GM19372 (cell line): ENCODE measurements around the gene TOR1B.

Experiments
- ATAC-seq: cut with Tn5 transposase; IDR thresholded peaks from one replicate; pipeline ENCODE4 v1.9.1; 2021; ENCODE audit warnings: mild to moderate bottlenecking, low read depth, moderate library complexity; ENCODE audit not compliant: unreplicated experiment

TOR1B gene

DNA sequence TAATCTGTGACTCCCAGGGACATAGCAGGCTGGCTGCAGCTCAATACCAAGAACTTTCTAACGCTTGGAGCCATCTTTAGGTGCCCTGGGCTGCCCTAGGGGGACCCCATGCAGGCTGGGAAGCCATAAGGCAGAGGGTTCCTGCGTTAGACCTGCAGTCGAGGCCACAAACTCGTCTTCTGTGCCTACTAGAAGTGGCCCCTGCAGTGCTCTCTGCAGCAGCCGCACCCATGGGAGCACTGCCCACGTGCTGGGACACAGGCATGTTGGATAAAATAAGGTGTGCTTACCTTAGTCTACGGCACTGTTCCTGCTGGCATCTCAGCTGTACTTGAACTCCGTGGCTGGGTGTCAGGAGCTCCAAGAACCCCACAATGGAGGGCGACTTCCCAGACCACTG is 9.4 kb downstream of the TOR1B start:
- ATAC-seq: no peak

DNA sequence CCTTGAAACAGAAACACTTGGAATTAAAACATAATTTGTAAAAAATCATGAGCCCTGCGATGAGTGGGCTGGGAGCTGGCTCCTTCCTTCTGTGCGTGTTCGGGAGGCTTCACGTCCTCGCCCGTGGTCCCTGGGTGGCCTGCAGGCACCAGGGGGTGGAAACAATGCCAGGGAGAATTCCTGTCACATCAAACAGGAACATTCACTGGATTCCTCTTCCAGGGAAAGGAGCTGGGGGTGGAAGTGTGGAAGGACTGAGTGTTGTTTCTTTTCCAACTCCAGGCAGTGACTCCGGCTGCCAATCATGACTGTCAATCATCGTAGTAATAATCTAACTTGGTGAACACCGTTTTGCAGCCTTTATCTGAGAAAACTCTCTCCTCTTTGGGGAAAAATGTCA is 10.7 kb downstream of the TOR1B start:
- no peak for ATAC-seq

DNA sequence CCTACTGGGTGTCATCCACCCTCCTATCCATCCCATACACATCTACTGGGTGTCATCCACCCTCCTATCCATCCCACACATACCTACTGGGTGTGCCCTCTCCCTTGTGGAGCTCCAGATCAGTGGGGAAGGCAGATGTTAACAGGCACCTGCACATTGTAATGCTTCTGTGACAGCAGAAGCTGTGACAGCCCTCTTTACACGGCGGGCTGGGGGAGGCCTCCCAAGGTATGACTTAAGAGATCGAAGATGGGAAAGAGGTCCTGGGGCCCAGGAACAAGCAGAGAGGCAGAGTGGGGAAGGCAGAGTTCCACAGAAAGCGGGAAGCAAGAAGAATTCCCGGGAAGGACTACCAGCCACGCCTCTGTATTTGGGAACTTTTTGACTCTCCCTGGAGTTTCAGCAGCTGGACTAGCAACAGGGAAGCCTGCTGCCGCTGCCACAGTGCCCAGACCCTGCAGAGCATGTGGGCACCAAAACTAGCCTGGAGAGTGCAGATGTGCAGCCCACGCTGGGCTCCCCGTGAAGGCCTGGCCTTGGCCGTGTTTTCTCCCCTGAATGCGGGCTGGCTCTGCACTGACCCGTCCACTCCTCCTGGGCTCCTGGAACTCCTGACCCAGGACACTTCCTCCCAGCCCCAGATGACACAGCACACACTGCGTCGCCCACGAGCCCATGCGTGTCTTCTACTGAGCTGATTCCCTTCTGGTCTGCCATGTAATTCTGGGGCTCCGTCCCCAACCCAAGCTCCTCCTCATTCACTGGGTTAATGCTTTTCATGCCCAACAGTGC is 11.6 kb downstream of the TOR1B start:
- no peak for ATAC-seq

DNA sequence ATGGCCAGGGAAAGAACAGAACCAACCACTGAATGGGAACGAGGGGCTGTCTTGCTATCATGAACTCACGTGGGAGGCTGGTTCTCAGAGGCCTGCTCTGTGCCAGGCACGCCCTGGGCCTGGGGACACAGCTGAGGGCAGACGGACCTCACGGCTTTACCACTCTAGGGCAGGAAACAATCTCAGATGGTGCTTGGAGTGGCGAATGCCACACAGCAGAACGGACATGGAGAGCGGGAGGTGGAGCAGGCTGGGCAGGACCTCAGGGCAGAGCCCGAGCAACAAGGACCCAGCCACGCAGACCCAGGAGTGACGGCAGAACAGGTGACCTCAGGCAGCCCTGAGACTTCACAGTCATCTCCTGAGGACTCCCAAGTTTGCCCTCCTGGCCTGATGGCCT is 12.3 kb downstream of the TOR1B start:
- no peak for ATAC-seq

DNA sequence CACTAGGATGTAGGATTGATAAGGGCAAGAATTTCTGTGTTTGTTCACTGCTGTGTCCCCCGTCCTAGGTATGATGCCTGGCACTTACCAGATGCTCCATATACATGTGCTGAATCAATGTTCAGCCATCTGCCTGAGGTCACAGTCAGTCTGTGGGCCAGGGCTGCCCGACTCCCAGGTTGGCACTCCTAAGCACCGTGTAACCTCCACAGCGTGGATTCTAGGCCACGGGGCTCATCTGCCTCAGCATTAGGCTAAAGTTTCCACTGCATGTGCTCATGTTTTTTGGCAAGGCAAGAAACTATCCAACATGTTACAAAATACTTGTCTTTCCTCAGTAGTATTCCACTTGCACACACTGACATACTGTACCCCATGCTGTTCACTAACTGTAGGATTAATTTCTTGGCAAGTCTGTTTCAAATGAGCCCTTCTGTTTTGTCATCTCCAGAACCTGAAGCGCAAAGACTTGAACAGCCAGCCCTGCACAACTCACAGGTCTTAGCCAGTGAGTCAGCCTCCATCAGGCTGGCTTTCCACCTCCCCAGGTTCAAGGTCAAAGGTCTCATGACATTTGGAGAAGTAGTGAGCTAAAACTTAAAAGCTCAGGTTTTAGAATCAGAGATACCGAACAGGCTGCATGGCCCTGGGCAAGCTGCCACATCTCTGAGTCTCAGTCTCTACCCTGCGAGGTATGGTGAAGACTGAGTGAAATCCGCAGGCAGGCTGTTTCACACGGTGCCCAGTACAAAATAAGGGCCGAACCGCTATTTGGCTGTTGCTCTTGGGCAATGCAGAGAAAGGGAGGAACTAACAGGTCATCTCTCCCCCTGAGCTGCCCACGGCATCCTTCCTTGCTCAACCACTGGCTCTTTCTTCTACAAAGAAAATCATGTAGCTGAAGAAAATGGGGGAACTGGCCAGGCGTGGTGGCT is 13.8 kb downstream of the TOR1B start:
- no peak for ATAC-seq

DNA sequence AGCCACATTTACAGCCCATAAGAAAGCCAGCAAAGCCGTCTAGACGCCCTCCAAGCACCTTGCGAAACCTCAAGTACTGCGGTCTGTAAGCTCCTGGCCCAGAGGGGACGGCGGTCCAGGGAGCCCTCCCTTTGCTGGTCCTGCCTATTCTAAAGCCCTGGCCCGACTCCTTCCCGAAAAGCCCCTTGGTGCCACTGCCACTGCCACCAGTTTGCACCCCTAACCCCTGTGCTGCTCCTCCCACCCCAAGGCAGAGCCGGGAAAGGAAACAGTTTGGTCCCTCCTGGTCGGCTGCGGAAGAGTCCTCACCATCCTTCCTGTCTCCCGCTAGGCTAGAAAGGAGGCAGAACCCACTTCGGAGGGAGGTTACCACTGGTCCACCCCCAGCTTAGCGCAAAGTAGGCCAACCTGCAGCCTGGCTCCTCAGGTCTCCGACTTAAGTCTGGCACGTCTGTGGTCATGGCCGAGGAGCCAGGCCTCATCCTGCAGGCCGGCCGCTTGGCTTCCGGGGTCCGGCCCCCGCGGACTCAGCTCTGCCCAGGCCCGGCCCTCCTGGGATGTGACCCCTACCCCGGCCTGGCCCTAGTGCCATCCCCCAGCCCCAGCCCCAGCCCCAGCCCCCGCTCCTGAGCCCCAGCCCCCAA is 20.0 kb downstream of the TOR1B start:
- ATAC-seq: no peak

DNA sequence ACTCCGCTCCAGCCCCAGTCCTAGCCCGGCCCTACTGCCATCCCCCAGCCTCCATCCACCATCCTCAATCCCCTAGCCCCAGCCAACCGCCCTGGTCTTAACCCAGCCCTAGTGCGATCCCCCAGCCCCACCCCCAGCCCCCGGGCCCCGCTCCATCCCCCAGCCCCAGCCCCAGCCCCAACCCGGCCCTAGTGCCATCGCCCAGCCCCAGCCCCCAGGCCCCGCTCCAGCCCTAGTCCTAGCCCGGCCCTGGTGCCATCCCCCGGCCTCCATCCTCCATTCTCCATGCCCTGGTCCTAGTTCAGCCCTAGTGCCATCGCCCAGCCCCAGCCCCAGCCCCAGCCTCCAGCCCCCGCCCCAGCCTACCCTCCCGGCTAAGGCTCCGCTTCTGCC is 20.6 kb downstream of the TOR1B start:
- ATAC-seq: no peak

DNA sequence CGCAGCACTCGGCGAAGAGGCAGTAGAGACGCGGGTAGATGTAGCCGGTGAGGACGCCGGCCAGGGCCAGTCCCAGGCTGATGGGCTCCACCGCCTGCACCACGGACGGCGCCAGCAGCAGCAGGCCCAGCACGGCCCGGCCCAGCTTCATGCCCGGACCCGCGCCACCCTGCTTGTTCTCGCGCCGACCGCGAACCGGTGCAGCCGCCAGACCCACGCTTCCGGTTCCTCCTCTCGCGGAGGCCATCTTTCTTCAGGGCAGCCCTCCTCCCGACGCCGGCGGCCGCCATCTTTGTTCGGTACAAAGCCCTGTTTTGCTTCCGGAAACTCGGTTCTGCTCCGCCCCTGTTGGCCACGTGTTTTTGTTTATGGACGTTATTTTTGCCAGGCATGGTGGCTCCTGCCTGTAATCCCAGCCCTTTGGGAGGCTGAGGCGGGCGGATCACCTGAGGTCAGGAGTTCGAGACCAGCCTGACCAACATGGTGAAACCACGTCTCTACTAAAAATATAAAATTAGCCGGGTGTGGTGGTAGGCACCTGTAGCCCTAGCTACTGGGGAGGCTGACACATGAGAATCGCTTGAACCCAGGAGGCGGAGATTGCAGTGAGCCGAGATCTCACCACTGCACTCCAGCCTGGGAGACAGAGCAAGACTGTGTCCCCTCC is 21.1 kb downstream of the TOR1B start, which contains the start of gene TOR1A:
Gene TOR1A, minus strand, starts transcription at position 202 of the 667 bp plus-strand sequence. Its CDS starts 51 bp downstream, at position 151.
- ATAC-seq: peak; percentile 95

DNA sequence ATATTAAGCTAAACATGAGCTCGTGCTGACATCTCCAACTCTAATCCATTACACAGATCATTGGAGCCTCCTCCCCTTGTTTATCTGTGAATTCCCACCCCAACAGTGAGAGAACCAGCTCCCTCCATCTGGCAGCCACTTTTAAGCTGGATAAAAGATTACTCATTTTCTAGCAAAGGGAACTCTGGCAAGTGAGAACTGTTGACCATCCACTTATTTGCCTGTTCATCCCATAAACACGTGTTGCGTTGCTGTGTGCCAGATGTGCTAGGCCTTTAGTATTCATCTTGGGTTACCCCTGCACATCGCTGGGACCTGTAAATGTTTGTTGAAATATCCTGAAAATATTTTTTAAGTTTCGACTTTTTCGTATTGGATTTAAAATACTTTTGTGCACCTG is 23.4 kb downstream of the TOR1B start:
- no peak for ATAC-seq

DNA sequence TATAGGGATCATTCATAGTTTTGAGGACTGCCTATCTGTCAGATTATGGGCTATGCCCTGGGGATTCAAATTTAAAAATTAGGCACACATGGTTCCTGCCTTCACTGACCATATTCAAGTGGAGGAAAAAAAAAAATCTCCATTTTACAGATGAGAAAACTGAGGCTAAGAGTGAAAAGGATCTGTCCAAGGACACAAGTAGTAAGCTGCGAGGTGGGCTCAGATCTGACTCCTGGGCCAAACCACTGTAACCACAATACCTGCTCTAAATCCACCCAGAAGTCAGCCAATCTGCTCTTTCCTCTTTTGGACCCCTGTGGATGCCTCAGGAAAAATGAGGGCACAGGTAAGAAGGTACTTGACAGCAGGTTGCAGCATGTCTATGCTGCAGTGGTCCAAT is 23.8 kb downstream of the TOR1B start:
- ATAC-seq: no peak

DNA sequence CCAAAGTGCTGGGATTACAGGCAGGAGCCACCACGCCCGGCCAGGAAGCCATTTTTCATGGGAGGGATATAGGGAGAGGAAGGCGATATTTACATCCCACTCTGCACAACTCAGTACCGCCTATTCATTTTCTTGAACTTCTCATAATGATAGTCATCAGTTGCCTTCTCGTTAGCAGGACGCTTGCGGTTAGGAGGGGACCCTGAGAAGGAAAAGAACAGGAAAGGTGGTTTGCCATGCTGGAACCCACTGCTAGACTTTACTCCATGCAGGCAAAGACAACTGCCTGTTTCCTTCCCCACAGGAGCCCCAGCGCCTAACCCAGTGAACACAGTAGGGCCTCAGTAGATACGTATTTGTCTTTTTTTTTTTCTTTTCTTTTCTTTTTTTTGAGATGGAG is 25.1 kb downstream of the TOR1B start:
- ATAC-seq: no peak

DNA sequence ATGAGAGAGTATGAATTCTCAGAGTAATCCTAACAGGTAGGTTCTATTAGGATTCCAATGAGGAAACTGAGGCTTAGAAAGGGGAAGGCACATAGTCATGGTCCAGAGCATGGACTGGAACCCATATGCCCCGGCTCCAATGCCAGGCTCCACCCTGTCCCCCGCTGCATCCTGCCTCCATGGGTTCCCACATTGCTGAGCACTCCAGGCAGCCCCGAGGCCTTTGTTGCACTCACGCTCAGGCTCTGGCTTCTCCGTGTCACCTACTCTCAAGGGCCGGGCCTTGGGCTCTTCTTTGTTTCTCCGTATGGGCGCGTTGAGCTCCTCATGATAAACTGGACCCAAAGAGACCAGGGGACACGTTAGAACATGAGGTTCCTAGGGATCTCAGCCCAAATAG is 26.0 kb downstream of the TOR1B start:
- ATAC-seq: no peak

DNA sequence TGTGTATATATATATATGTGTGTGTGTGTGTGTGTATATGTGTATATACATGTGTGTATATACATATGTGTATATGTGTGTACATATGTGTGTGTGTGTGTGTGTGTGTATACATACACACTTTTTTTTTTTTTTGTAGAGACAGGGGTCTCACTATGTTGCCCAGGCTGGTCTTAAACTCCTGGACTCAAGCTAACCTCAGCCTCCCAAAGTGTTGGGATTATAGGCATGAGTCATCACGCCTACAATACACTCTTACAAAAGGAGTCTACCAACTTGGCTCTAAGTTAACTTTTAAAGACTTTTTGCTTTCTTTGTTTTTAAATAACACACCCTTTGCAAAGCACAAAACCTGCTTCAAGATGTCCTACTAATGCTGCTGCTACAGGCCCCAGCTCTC is 30.0 kb downstream of the TOR1B start:
- ATAC-seq: no peak

DNA sequence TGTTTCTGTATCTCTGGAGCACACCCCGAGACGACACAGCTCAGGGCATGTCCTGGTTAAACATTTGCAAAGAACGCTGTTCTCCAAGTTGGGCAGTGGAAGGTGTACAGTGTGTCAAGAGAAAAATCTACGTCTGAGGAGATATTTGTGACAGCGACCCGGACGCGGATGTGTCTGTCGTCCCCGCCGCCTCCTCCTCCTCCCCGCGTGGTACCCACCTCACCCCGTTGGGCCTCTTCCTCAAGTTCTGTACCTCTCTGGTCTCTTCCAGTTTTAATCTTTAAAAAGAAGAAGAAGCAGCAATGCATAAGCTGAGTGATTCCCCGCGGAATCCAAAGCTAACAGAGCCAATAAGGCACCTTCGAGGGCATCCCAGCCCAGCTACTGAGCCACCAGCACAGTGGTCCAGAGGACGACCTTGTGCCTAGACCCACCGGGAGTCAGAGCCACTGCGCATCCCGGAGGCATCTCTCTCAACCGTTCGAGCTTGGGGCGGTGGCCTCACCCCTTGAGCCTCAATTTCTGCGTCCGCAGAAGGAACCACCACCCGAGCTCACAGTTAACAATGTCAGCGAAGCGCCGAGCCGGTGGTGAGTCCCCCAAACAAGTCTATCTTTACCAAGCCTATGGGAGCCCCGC is 31.6 kb downstream of the TOR1B start:
- ATAC-seq: peak; percentile 25

DNA sequence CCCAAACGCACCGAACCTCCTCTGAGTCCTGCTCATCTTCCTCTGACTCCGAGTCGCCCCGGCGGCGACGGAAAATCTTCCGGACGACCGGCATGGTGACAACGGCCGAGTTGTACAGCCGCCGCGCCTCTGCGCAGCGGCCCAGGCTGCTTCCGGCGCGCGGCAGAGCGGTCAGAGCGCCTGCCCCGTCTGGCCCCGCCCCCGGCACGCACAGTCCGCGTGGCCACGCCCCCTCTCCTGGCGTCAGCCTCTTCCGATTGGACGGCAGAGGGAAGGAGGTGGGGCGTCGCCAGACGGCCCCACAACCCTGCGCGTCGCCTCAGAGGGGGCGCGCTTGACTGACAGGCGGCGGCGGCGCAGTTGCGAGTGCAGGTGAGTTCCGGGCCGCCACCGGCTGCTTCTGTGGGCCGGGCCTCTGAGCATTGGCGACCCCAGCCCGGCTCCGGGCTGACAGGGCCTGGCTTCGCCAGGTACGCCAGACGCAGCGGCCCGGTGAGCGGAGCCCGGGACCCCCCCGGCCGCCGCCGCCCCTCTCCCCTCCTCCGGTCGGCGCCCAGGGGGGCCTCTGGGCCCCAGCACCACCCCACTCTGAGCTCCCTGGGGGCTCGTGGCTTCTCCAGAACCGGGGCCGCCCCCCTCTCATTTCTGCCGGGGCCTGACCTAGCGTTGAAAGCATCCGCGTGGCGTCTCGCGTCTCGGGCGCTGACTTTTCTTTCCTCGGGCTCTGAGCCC is 32.3 kb downstream of the TOR1B start, which contains the start of the genes C9orf78 and USP20:
Gene C9orf78, minus strand, starts transcription at position 148 of the 732 bp plus-strand sequence. Its CDS starts 54 bp downstream, at position 94.
Gene USP20, plus strand, starts transcription at position 331 of the 732 bp plus-strand sequence. CDS start 17,098 bp downstream, outside the sequence.
- ATAC-seq: peak; percentile 91

DNA sequence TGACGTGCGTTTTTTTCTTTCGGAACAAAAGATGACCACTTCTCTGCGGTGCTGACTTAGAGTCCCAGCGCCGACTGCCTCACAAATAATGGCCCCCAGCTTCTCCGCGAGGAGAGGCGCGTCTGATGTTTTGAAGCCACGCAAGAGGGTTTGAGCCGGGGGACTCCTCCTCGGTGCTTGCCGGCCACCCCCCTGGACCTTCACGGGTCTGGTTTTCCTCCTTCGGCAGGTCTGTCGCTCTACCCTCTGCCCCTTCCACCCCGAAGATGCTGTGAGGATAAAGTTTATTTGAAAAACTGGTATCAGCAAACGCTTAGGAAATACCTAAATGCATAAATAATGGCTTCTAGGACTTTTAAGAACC is 32.9 kb downstream of the TOR1B start:
- no peak for ATAC-seq

DNA sequence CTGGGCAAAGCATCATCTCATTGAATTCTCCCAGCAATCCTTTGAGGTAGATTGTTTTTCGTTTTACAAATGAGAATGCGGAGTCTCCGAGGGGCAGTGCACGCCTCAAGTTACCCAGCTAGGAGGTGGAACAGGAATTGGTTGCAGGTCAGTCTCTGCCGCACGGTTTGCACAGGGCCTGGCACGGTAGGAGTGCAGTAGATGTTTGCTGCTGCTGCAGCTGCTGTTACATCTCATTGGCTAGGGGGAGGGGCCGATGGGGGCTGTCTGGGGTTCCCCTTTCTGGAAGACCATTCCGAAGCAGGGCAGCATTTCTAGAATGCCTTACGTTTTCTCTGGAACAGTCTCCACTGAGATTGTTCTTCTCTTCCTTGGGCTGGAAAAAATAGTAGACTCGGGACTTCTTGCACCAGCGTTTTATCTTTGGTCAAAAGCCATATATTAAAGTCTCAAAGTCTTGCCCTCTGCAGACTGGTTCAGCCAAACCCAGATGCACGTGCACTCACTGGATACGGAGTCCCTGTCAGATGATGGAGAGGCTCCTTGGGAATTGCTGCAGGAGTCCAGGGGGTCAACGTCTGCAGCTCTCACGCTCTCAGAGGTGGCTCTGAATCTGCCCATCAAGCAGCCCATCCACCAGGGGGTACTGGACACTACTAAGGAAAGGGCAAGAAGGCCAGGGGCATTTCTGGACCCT is 33.5 kb downstream of the TOR1B start:
- no peak for ATAC-seq

DNA sequence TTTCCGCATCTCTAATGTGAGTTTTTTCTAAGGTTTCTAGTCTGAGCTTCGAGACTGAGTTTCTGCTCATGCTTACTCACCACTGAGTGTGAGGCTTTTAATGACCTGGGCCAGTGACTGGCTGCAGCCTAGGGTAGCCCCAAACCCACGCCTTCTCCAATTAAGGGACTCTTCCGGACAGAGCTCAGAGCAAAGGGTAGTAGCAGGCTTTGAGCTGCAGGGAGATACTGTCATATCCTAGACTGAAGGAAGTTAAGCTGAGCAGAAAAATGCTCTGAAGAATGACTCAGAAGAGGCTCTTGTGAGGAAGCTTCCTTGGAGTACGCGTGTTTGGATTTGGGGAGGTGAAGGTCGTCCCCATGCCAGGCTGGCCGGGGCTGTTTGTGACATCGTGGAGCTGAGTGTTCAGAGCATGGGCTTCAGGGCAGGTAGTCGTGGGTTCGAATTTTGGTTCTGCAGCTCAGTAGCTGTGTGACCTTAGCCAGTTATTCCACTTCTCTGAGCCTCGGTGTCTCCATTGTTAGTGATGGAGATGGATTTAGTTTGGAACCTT is 35.8 kb downstream of the TOR1B start:
- no peak for ATAC-seq
